Left lung (tissue), 10 donors: ENCODE results near the gene CENPM. TPM values are rescaled to one million over a fixed set of nuclear protein-coding genes. Genes with fewer than 3 reads are reported as not detected.
A peak's percentile ranks its signal among the peaks of the same experiment; 100 is the strongest.

Source experiments
- ATAC-seq: fragments of 200-7000 bp; cut with Tn5 transposase; one replicate; pipeline ENCODE4 v1.9.1; 2020; ENCODE audit warnings: moderate library complexity
- DNase-seq, 4 donors: peaks; one replicate each; pipeline ENCODE4 v3.0.0-alpha.2; 2013 to 2020
- H3K27ac ChIP-seq, 2 donors: fragments of 200-600 bp; sonication (generic) in 1 of 2; one replicate each; pipeline versions ENCODE4 v1.5.0 to v1.8.0; 2020 to 2021
- H3K27me3 ChIP-seq, 2 donors: fragments of 200-600 bp; sonication (generic) in 1 of 2; one replicate each; pipeline versions ENCODE4 v1.5.0 to v1.8.0; 2020 to 2021
- H3K36me3 ChIP-seq, 2 donors: fragments of 200-600 bp; sonication (generic) in 1 of 2; one replicate each; pipeline versions ENCODE4 v1.5.0 to v1.8.0; 2020 to 2021
- H3K4me1 ChIP-seq, 2 donors: fragments of 200-600 bp; one replicate each; pipeline ENCODE4 v1.8.0; 2021
- H3K4me3 ChIP-seq, 2 donors: fragments of 200-600 bp; sonication (generic) in 1 of 2; one replicate each; pipeline versions ENCODE4 v1.5.0 to v1.8.0; 2020 to 2021; ENCODE audit warnings: mild to moderate bottlenecking in 1 of 2
- H3K9me3 ChIP-seq, 2 donors: fragments of 200-600 bp; sonication (generic) in 1 of 2; one replicate each; pipeline versions ENCODE4 v1.5.0 to v1.8.0; 2020 to 2021
- intact Hi-C, 2 donors: fragments of 100-400 bp; cut with DNase I; formaldehyde crosslinking; loops; one replicate each; pipeline versions ENCODE4 v1.11.2 to v1.14.2; 2022
- polyA plus RNA-seq, 6 donors: library from polyadenylated mRNA; unstranded; fragments of 120-200 nt; gene quantifications; one replicate each; pipeline ENCODE4 v1.2.1, GENCODE V29; 2013; ENCODE audit not compliant: insufficient read length in 6 of 6
- total RNA-seq, 2 donors: library from RNA; stranded (reverse); fragmentation: NEBNext Ultra II Directional; extraction: Animal tissue kit (Norgen Biotek cat#: 25700); gene quantifications; one replicate each; pipeline ENCODE4 v1.2.1, GENCODE V29; 2021
- TF ChIP-seq, protein P1 (sequence below), 2 donors: fragments of 200-600 bp; sonication (generic) in 1 of 2; IDR thresholded peaks; one replicate each; pipeline versions ENCODE4 v1.5.0 to v1.8.0; 2021; ENCODE audit warnings: antibody characterized with exemption in 2 of 2
- donor health status: DM: no; HTN: yes; CAD: no.
- donor health status: DM: no; HTN: no; CAD: no.

The CENPM gene
- total and polyA plus RNA-seq, 8 donors = 9.6 to 20.5 (median 13.6) TPM

DNA sequence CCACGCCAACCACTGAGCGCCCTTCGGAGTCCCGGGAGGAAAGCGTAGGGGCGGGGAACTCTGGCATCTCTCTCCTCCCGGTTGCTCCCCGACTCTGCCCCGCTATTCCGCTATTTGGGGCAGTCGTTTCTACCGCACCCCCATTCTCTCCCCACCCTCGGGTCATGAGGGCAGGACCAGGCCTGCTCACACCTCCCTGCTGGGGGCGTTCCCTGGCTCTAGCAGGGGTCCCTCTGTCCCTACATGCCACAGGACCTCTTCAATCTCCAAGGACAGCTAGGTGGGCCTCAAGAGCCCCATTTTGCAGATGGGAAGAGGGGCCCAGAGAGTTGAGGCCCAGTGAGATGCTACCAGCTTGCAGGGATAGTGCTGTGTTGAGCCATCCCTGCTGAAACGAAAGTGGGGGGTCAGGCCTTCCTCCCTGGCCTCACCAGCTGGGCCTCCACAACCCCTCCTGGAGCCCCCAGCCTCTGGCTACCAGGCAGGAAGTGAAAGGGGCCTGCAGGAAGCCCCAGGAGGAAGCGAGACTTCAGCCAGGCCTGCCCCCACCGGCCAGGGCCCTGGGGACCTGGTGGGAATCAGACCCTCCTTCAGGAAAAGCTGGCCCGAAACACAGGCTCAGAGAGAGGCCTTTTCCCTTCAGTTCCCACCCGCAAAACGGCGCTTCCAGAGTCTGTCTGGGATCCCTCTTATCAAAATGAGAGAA is 26.5 kb downstream of the CENPM start:
- H3K9me3 ChIP-seq = no peaks in the 10 kb centered on the region
- DNase-seq (no peak), ATAC-seq (no peak)
- TF ChIP-seq, protein P1, sequence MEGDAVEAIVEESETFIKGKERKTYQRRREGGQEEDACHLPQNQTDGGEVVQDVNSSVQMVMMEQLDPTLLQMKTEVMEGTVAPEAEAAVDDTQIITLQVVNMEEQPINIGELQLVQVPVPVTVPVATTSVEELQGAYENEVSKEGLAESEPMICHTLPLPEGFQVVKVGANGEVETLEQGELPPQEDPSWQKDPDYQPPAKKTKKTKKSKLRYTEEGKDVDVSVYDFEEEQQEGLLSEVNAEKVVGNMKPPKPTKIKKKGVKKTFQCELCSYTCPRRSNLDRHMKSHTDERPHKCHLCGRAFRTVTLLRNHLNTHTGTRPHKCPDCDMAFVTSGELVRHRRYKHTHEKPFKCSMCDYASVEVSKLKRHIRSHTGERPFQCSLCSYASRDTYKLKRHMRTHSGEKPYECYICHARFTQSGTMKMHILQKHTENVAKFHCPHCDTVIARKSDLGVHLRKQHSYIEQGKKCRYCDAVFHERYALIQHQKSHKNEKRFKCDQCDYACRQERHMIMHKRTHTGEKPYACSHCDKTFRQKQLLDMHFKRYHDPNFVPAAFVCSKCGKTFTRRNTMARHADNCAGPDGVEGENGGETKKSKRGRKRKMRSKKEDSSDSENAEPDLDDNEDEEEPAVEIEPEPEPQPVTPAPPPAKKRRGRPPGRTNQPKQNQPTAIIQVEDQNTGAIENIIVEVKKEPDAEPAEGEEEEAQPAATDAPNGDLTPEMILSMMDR (IDR thresholded peaks at IDR 0.05) = no peak
- peaks cover 18 to 82% of the 10 kb centered on the region in 2 donors for H3K27me3 ChIP-seq
- H3K36me3 ChIP-seq = no peaks in the 10 kb centered on the region
- peaks cover 10 to 34% of the 10 kb centered on the region in 2 donors for H3K4me1 ChIP-seq
- H3K4me3 ChIP-seq = peak overlapping the region in 1 of 2 donors; percentile 38
- intact Hi-C loops = no loop called here
- no peak overlapping the region for H3K27ac ChIP-seq

DNA sequence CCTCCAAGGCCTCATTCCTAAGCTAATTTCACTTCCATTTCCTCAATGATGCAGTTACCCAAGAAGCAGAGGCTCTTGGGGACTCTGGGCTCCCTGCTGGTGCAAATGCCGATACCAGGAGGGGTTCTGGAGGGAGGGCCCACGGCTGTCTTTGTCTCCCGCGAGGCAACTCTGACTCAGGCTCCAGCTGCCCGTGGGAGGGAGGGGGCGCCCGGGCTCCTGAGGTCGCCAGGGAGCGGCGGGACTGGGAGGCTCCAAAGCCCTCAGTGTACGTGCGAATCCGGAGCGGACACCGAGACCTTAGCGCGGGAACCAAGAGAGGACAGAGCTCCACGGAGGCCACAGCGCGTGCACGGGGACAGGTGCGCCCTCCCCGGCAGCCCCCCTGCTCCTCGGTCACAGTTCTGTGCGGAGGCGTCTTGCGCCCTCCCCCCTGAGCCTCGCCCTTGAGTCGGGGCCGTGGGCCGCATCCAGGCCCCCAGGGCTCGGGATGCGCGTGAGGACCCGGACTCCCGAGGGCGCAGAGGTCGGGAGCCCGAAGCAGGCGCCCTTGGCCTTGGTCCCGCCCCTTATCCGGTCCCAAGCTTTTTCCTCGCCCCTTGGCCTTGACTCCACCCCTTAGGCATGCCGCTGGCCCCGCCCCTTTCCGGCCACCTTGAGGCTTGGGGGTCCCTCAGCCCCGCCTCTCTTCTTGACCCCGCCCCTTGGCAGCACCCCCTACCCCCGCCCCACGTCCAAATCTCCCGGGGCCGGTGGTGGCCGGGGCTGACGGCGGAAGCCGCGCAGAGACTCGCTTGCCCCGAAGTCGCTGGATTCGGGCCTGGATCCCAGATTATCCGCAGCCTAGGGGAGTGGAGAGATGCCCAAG is 27.4 kb downstream of the CENPM start:
- Histone ChIP-seq H3K9me3 (no peaks in the 10 kb centered on the region), H3K27me3 (peaks cover 27 to 82% of the 10 kb centered on the region in 2 donors), H3K36me3 (no peaks in the 10 kb centered on the region), H3K4me3 (peak overlapping the region; percentile 27 to 38), H3K27ac (no peak overlapping the region), H3K4me1 (peaks cover 10 to 42% of the 10 kb centered on the region in 2 donors)
- TF ChIP-seq, protein P1 (IDR thresholded peaks at IDR 0.05) = no peak
- intact Hi-C loops = no loop called here
- DNase-seq (peak in 2 of 4 donors; percentile 56 to 67), ATAC-seq (peak; percentile 80)

DNA sequence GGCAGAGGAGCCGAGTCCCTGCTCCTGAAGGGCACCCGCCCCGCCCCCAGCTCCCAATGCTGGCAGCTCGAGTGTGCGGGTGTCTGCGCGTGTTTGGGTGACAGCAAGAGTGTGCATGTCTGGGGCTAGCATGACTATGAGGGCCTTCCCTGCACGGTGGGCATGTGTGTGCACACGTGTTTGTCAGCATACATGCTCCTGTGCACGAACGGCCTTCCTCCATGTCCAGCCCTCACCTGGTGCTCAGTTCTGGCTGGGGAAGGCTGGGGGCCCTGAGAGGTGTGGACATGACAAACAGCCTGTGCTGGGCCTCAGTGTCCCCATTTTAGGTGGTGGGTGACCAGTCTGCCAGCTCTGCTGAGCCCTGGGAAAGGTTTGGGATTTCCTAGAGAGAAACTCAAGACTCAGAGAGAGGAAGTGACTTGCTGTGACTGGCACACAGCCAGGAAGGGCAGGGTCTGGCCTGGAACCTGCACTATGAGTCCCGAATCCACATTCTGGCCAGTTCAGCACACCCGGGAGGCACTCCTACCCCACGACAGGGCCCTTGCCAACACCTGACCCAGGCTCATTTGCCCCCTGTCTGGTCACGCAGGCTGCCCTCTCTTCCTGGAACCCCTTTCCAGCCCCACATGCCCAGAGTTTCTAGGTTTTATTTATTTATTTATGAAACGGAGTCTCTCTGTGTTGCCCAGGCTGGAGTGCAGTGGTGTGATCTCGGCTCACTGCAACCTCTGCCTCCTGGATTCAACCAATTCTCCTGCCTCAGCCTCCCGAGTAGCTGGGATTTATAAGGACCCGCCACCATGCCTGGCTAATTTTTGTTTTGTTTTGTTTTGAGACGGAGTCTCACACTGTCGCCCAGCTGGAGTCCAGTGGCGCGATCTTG is 28.8 kb downstream of the CENPM start:
- peaks cover 40 to 82% of the 10 kb centered on the region in 2 donors for H3K27me3 ChIP-seq
- intact Hi-C loops = no loop called here
- ATAC-seq = peak; percentile 7

DNA sequence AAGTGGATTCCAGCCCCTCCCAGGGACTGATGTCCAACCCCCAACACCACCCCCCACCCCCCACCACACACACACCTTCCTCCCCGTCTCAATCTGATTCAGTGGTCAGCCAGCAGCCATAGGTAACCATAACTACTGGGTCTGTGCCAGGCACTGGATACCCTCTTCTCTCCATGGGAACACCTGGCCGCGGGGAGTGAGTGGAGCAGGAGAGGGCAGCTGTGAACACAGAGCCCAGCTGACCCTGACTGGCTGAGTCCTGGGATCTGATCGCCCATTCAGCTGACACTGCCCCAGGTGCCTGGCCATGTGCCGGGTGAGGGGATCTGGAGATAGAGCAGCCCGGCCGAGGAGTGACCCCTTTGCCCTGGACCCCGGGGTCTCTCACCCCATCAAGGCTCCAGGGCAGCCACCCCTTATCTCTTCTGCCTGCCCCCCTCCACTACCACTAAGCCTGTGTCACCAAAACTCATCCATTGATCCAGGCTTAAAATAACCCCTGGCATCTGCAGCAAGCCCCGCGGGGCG is 29.5 kb downstream of the CENPM start:
- TF ChIP-seq, protein P1 (IDR thresholded peaks at IDR 0.05) = no peak
- H3K4me1 ChIP-seq = peaks cover 10 to 52% of the 10 kb centered on the region in 2 donors
- H3K9me3 ChIP-seq = no peaks in the 10 kb centered on the region
- DNase-seq = no peak
- H3K27ac ChIP-seq = no peak overlapping the region
- no peak overlapping the region for H3K4me3 ChIP-seq
- H3K27me3 ChIP-seq = peaks cover 47 to 86% of the 10 kb centered on the region in 2 donors
- H3K36me3 ChIP-seq = no peaks in the 10 kb centered on the region
- intact Hi-C loops = no loop called here
- no peak for ATAC-seq

More for the DNA sequence above, 28.8 kb downstream of the CENPM start:
- Histone ChIP-seq H3K36me3 (no peaks in the 10 kb centered on the region), H3K9me3 (no peaks in the 10 kb centered on the region), H3K4me3 (no peak overlapping the region), H3K4me1 (peaks cover 10 to 52% of the 10 kb centered on the region in 2 donors), H3K27ac (no peak overlapping the region)
- peak in 2 of 4 donors; percentile 67 to 78 for DNase-seq
- TF ChIP-seq, protein P1 (IDR thresholded peaks at IDR 0.05) = no peak
